H9 (cell line): ENCODE measurements around the gene ASTN1. TPM values are rescaled to one million over a fixed set of nuclear protein-coding genes. Genes with fewer than 3 reads are reported as not detected.

ENCODE experiments used
- DNase-seq: peaks from one replicate; pipeline ENCODE4 v3.0.0-alpha.2; 2017
- H2AFZ ChIP-seq: one replicate; pipeline ENCODE4 v1.6.1; 2013; ENCODE audit warnings: mild to moderate bottlenecking, low read length, control low read depth, moderate library complexity
- H2AK5ac ChIP-seq: 2 replicates; pipeline ENCODE4 v1.6.1; 2013; ENCODE audit warnings: low read length, control low read depth, mixed read lengths; ENCODE audit not compliant: insufficient read length
- H2BK120ac ChIP-seq: one replicate; pipeline ENCODE4 v1.6.1; 2013; ENCODE audit warnings: low read depth, mild to moderate bottlenecking, low read length, control low read depth, inconsistent platforms; ENCODE audit not compliant: poor library complexity, severe bottlenecking
- H2BK12ac ChIP-seq: 2 replicates; pipeline ENCODE4 v1.6.1; 2013; ENCODE audit warnings: low read length, control low read depth, mixed read lengths, low read depth; ENCODE audit not compliant: insufficient read length
- H2BK15ac ChIP-seq: 2 replicates; pipeline ENCODE4 v1.6.1; 2013; ENCODE audit warnings: low read depth, low read length, control low read depth
- H2BK20ac ChIP-seq: one replicate; pipeline ENCODE4 v1.6.1; 2013; ENCODE audit warnings: low read depth, mild to moderate bottlenecking, low read length, control low read depth, inconsistent platforms; ENCODE audit not compliant: poor library complexity, severe bottlenecking
- H2BK5ac ChIP-seq: 2 replicates; pipeline ENCODE4 v1.6.1; 2013; ENCODE audit warnings: low read length, control low read depth, mixed read lengths; ENCODE audit not compliant: insufficient read length
- H3K14ac ChIP-seq: 2 replicates; pipeline ENCODE4 v1.6.1; 2013; ENCODE audit warnings: low read length, control low read depth; ENCODE audit not compliant: insufficient read depth
- H3K18ac ChIP-seq: 2 replicates; pipeline ENCODE4 v1.6.1; 2013; ENCODE audit warnings: low read depth, mild to moderate bottlenecking, mixed read lengths, low read length, control low read depth; ENCODE audit not compliant: insufficient read length
- H3K23ac ChIP-seq: 2 replicates; pipeline ENCODE4 v1.6.1; 2013; ENCODE audit warnings: low read length, control low read depth, mixed read lengths, low read depth; ENCODE audit not compliant: insufficient read length
- H3K23me2 ChIP-seq: 2 replicates; pipeline ENCODE4 v1.6.1; 2013; ENCODE audit warnings: low read depth, mild to moderate bottlenecking, mixed read lengths, low read length, control low read depth; ENCODE audit not compliant: insufficient read length, poor library complexity, severe bottlenecking
- H3K27ac ChIP-seq: 2 replicates; pipeline ENCODE4 v1.5.1; 2013; ENCODE audit warnings: low read length, control low read depth, mixed read lengths, low read depth; ENCODE audit not compliant: insufficient read length
- H3K27me3 ChIP-seq: 2 replicates; pipeline ENCODE4 v1.6.1; 2013; ENCODE audit warnings: low read length, control low read depth, inconsistent platforms; ENCODE audit not compliant: insufficient read depth
- H3K4ac ChIP-seq: 2 replicates; pipeline ENCODE4 v1.6.1; 2013; ENCODE audit warnings: low read depth, mild to moderate bottlenecking, control low read depth, inconsistent platforms, low read length, moderate library complexity
- H3K4me1 ChIP-seq: 2 replicates; pipeline ENCODE4 v1.6.1; 2013; ENCODE audit warnings: low read length, control low read depth, inconsistent platforms; ENCODE audit not compliant: insufficient read depth
- H3K4me2 ChIP-seq: 2 replicates; pipeline ENCODE4 v1.6.1; 2013; ENCODE audit warnings: low read length, control low read depth, mixed read lengths; ENCODE audit not compliant: insufficient read length, insufficient read depth
- H3K56ac ChIP-seq: 2 replicates; pipeline ENCODE4 v1.6.1; 2013; ENCODE audit warnings: low read depth, mild to moderate bottlenecking, mixed read lengths, low read length, control low read depth; ENCODE audit not compliant: insufficient read length
- H3K79me1 ChIP-seq: 2 replicates; pipeline ENCODE4 v1.6.1; 2013; ENCODE audit warnings: low read depth, mild to moderate bottlenecking, moderate library complexity, low read length, control low read depth, inconsistent platforms; ENCODE audit not compliant: insufficient read depth, poor library complexity, severe bottlenecking
- H3K79me2 ChIP-seq: 2 replicates; pipeline ENCODE4 v1.6.1; 2013; ENCODE audit warnings: low read length, control low read depth, inconsistent platforms; ENCODE audit not compliant: insufficient read depth
- H3K9ac ChIP-seq: 2 replicates; pipeline ENCODE4 v1.6.1; 2013; ENCODE audit warnings: low read length, control low read depth, mixed read lengths; ENCODE audit not compliant: insufficient read length; ENCODE audit errors: extremely low read depth
- H3K9me3 ChIP-seq: one replicate; pipeline ENCODE4 v1.6.1; 2013; ENCODE audit warnings: low read depth, low read length, inconsistent platforms; ENCODE audit not compliant: control insufficient read depth
- H3T11ph ChIP-seq: one replicate; pipeline ENCODE4 v1.6.1; 2013; ENCODE audit warnings: mild to moderate bottlenecking, low read length, control low read depth, inconsistent platforms
- H4K20me1 ChIP-seq: one replicate; pipeline ENCODE4 v1.6.1; 2013; ENCODE audit not compliant: control insufficient read depth, insufficient read length, insufficient read depth
- H4K5ac ChIP-seq: 2 replicates; pipeline ENCODE4 v1.6.1; 2013; ENCODE audit warnings: low read depth, mild to moderate bottlenecking, mixed read lengths, low read length, control low read depth; ENCODE audit not compliant: insufficient read length
- H4K8ac ChIP-seq: replicated peaks from 2 replicates; pipeline ENCODE4 v1.6.1; 2013; ENCODE audit warnings: low read length, control low read depth, mixed read lengths, low read depth; ENCODE audit not compliant: insufficient read length
- H4K91ac ChIP-seq: 2 replicates; pipeline ENCODE4 v1.6.1; 2013; ENCODE audit warnings: low read depth, mild to moderate bottlenecking, moderate library complexity, mixed read lengths, low read length, control low read depth; ENCODE audit not compliant: insufficient read length
- H3K27ac Mint-ChIP-seq, 3 experiments: 2 replicates in 2 of 3; 3 replicates in 1 of 3; pipeline ENCODE4 v1.8.0; 2020 to 2021; ENCODE audit warnings: mixed read lengths in 3 of 3, mild to moderate bottlenecking in 1 of 3, moderate library complexity in 1 of 3
- H3K27me3 Mint-ChIP-seq: 2 replicates; pipeline ENCODE4 v1.8.0; 2021; ENCODE audit warnings: low read depth, mild to moderate bottlenecking, moderate library complexity, mixed read lengths
- H3K36me3 Mint-ChIP-seq, 3 experiments: 2 replicates in 2 of 3; 3 replicates in 1 of 3; pipeline ENCODE4 v1.8.0; 2020 to 2021; ENCODE audit warnings: low read depth in 3 of 3, mixed read lengths in 3 of 3; ENCODE audit not compliant: insufficient read depth in 1 of 3
- H3K4me1 Mint-ChIP-seq, 2 experiments: 2 replicates each; pipeline ENCODE4 v1.8.0; 2020; ENCODE audit warnings: mixed read lengths in 2 of 2
- H3K4me3 Mint-ChIP-seq, 2 experiments: 2 replicates in 1 of 2; 3 replicates in 1 of 2; pipeline ENCODE4 v1.8.0; 2020 to 2021; ENCODE audit warnings: mild to moderate bottlenecking in 2 of 2, mixed read lengths in 2 of 2, moderate library complexity in 1 of 2
- H3K9me3 Mint-ChIP-seq, 2 experiments: 2 replicates in 1 of 2; 3 replicates in 1 of 2; pipeline ENCODE4 v1.8.0; 2020; ENCODE audit warnings: mild to moderate bottlenecking in 2 of 2, mixed read lengths in 2 of 2, moderate library complexity in 1 of 2
- CTCF ChIP-seq: fragments of 200-600 bp; sonication (generic); conservative IDR thresholded peaks from 3 replicates; pipeline ENCODE4 v1.8.0; 2021; ENCODE audit warnings: antibody characterized with exemption, mild to moderate bottlenecking
- WGBS: extraction: QIAGEN DNeasy Blood & Tissue Kit; methylation state at CpG from one replicate; pipeline ENCODE4 v1.1.7; 2013; ENCODE audit warnings: missing lambda C conversion rate, low lambda C conversion rate, mixed read lengths; ENCODE audit not compliant: insufficient read length; ENCODE audit errors: extremely low coverage; 5-methylcytosine and 5-hydroxymethylcytosine counted together
- total RNA-seq: library from RNA; stranded (reverse); gene quantifications from 2 replicates; pipeline ENCODE4 v1.2.1, GENCODE V29; 2021

The ASTN1 gene
- total RNA-seq, 1 experiment from 2014 or later, result 0.98 TPM

- no peaks in the 10 kb centered on the region for H4K20me1 ChIP-seq
- no peak overlapping the region for H4K8ac ChIP-seq
- no peak overlapping the region for H2BK120ac ChIP-seq
Observed at GRCh38 chr1:177173976-177174375, 9.5 kb upstream of the ASTN1 start.

More at GRCh38 chr1:177173976-177174375, 9.5 kb upstream of the ASTN1 start:
- Histone ChIP-seq H3K18ac (no peak overlapping the region), H2BK20ac (no peak overlapping the region), H4K91ac (no peak overlapping the region), H3K79me2 (no peaks in the 10 kb centered on the region), H3K4me2 (no peak overlapping the region), H2AFZ (no peak overlapping the region), H3T11ph (no peak overlapping the region), H3K14ac (no peak overlapping the region), H3K9ac (no peak overlapping the region), H3K4me1 (peaks cover 2% of the 10 kb centered on the region; the same call in 1 of the 2 replicates), H3K56ac (no peak overlapping the region), H3K4ac (no peak overlapping the region), H3K23me2 (peaks cover 4% of the 10 kb centered on the region), H3K9me3 (no peaks in the 10 kb centered on the region), H3K27ac (no peak overlapping the region), H3K27me3 (peaks cover 32% of the 10 kb centered on the region), H3K23ac (no peak overlapping the region), H2BK12ac (no peak overlapping the region), H2BK5ac (no peak overlapping the region), H4K5ac (no peak overlapping the region), H2BK15ac (no peak overlapping the region), H2AK5ac (no peak overlapping the region), H3K79me1 (no peaks in the 10 kb centered on the region)
- Mint-ChIP-seq H3K9me3 (no peaks in the 10 kb centered on the region), H3K27me3 (peaks cover 26% of the 10 kb centered on the region), H3K4me3 (no peak overlapping the region), H3K27ac (no peak overlapping the region), H3K36me3 (no peaks in the 10 kb centered on the region), H3K4me1 (peaks cover 7 to 13% of the 10 kb centered on the region in 2 experiments)
- DNase-seq, result no peak
- no CpG with 5 or more reads among the region's 2 CpGs for whole genome bisulfite sequencing
- no peak for TF ChIP-seq CTCF
